ENCODE results near the gene NCR3LG1. TPM values are rescaled to one million over a fixed set of nuclear protein-coding genes. Genes with fewer than 3 reads are reported as not detected.

Gene NCR3LG1
- total and polyA plus RNA-seq, 9 of the 15 experiments (the other 6 are each of a cell fraction or from before 2014, with no cell fraction given), result 4.1 to 39.8 (median 25.1) TPM

GRCh38 chr11:17386331-17387084 lies 34.9 kb downstream of the NCR3LG1 start (continued):
- no peak for TF ChIP-seq RBM25 (IDR thresholded peaks at IDR 0.05; ENCODE audit: low read depth, low read length, severe bottlenecking)
- no peak for TF ChIP-seq OTX1 (CRISPR knock-in tag; IDR thresholded peaks at IDR 0.05)
- TF ChIP-seq SNAPC5 (CRISPR knock-in tag; IDR thresholded peaks at IDR 0.05), result no peak
- no peak for TF ChIP-seq NFXL1 (CRISPR knock-in tag; IDR thresholded peaks at IDR 0.05)
- TF ChIP-seq FOXA3 (CRISPR knock-in tag; conservative IDR thresholded peaks at IDR 0.05 in 1 of 2, IDR thresholded peaks at IDR 0.05 in 1 of 2), result peak in 1 of 2 experiments; percentile 94; a peak in 2 of 4 replicates
- no peak for TF ChIP-seq ZNF408 (CRISPR knock-in tag; IDR thresholded peaks at IDR 0.05; ENCODE audit: low read depth)
- TF ChIP-seq PCBP1 (IDR thresholded peaks at IDR 0.05; ENCODE audit: low read depth, low read length, poor library complexity, severe bottlenecking), result no peak
- TF ChIP-seq ZNF146 (CRISPR knock-in tag; IDR thresholded peaks at IDR 0.05; ENCODE audit: unreplicated experiment), result no peak
- TF ChIP-seq ZNF347 (CRISPR knock-in tag; IDR thresholded peaks at IDR 0.05; ENCODE audit: low read depth), result no peak
- no peak for TF ChIP-seq TARDBP (IDR thresholded peaks at IDR 0.05)
- no peak for TF ChIP-seq ZBTB17 (CRISPR knock-in tag; IDR thresholded peaks at IDR 0.05)
- TF ChIP-seq MEF2D (tag; conservative IDR thresholded peaks at IDR 0.05; ENCODE audit: low read depth), result peak; percentile 93
- no peak for TF ChIP-seq POLR3A (IDR thresholded peaks at IDR 0.05; ENCODE audit: borderline replicate concordance, extremely low read depth, insufficient read depth, insufficient read length)
- TF ChIP-seq RBFOX2 (IDR thresholded peaks at IDR 0.05; ENCODE audit: low read depth, low read length), result 0 out of 2 replicates have a peak, but pooled peaks have one; percentile 17
- no peak for TF ChIP-seq TCF3 (CRISPR knock-in tag; IDR thresholded peaks at IDR 0.05)
- no peak for TF ChIP-seq GATA2 (CRISPR knock-in tag; IDR thresholded peaks at IDR 0.05)
- TF ChIP-seq RB1 (IDR thresholded peaks at IDR 0.05; ENCODE audit: low read depth), result 0 out of 2 replicates have a peak, but pooled peaks have one; percentile 14
- no peak for TF ChIP-seq ZBTB40 (IDR thresholded peaks at IDR 0.05)
- peak; percentile 38; the same call in 1 of the 2 replicates for TF ChIP-seq ZBTB40 (CRISPR knock-in tag; IDR thresholded peaks at IDR 0.05)
- no peak for TF ChIP-seq ZNF239 (CRISPR knock-in tag; IDR thresholded peaks at IDR 0.05)
- TF ChIP-seq XRCC5 (IDR thresholded peaks at IDR 0.05; ENCODE audit: low read depth, low read length), result no peak

All from K562 (cell line).